Embryonic facial prominence (tissue), 1 donor: Measurements from ENCODE around the gene NCKAP5.

Experiments
- DNase-seq: peaks from one replicate; pipeline ENCODE4 v3.0.0-alpha.2; 2016; ENCODE audit errors: extremely low spot score

Gene NCKAP5

GRCh38 chr2:132636346-132636745 lies 931.9 kb downstream of the NCKAP5 start:
- DNase-seq: no peak

GRCh38 chr2:132633635-132634034 lies 934.6 kb downstream of the NCKAP5 start:
- no peak for DNase-seq

GRCh38 chr2:132632000-132632649 lies 936.1 kb downstream of the NCKAP5 start:
- DNase-seq: no peak

- no peak for DNase-seq
Measured at GRCh38 chr2:132627536-132627935, 940.7 kb downstream of the NCKAP5 start.

GRCh38 chr2:132623096-132623839 lies 945.0 kb downstream of the NCKAP5 start:
- peak; percentile 28 for DNase-seq
